Mesenchymal stem cell (in vitro differentiated cells and primary cell): ENCODE data around the gene HOXA13.
A peak's percentile ranks its signal among the peaks of the same experiment; 100 is the strongest.

Experiments
- DNase-seq: peaks from one replicate; pipeline ENCODE4 v3.0.0-alpha.2; 2013
- H2AFZ ChIP-seq: one replicate; pipeline ENCODE4 v1.6.1; 2013; ENCODE audit warnings: low read depth, mild to moderate bottlenecking, control low read depth, inconsistent platforms, low read length, moderate library complexity
- H2AK5ac ChIP-seq: 2 replicates; pipeline ENCODE4 v1.6.1; 2013; ENCODE audit warnings: low read length, moderate library complexity, mild to moderate bottlenecking, inconsistent platforms; ENCODE audit not compliant: severe bottlenecking
- H2BK120ac ChIP-seq: one replicate; pipeline ENCODE4 v1.6.1; 2013; ENCODE audit warnings: low read depth, mild to moderate bottlenecking, inconsistent platforms, low read length, moderate library complexity
- H2BK12ac ChIP-seq, 2 experiments: one replicate each; pipeline ENCODE4 v1.6.1; 2013; ENCODE audit warnings: inconsistent platforms in 2 of 2, low read length in 2 of 2, mild to moderate bottlenecking in 2 of 2, moderate library complexity in 2 of 2, control low read depth in 1 of 2
- H2BK15ac ChIP-seq: one replicate; pipeline ENCODE4 v1.6.1; 2013; ENCODE audit warnings: mild to moderate bottlenecking, low read depth, inconsistent platforms; ENCODE audit not compliant: poor library complexity, severe bottlenecking
- H2BK5ac ChIP-seq: 2 replicates; pipeline ENCODE4 v1.6.1; 2013; ENCODE audit warnings: low read depth, mild to moderate bottlenecking, low read length, control low read depth, inconsistent platforms; ENCODE audit not compliant: poor library complexity, severe bottlenecking
- H3K14ac ChIP-seq, 2 experiments: one replicate each; pipeline ENCODE4 v1.6.1; 2013; ENCODE audit warnings: inconsistent platforms in 2 of 2, low read length in 2 of 2, control low read depth in 1 of 2, mild to moderate bottlenecking in 1 of 2, moderate library complexity in 1 of 2
- H3K18ac ChIP-seq, 2 experiments: one replicate each; pipeline ENCODE4 v1.6.1; 2013; ENCODE audit warnings: inconsistent platforms in 2 of 2, low read length in 2 of 2, control low read depth in 1 of 2, low read depth in 1 of 2, mild to moderate bottlenecking in 1 of 2
- H3K23ac ChIP-seq, 2 experiments: one replicate each; pipeline ENCODE4 v1.6.1; 2013; ENCODE audit warnings: inconsistent platforms in 2 of 2, low read length in 2 of 2, mild to moderate bottlenecking in 2 of 2, moderate library complexity in 2 of 2, control low read depth in 1 of 2
- H3K27ac ChIP-seq: 2 replicates; pipeline ENCODE4 v1.5.1; 2013; ENCODE audit warnings: mild to moderate bottlenecking, moderate library complexity, low read length, control low read depth, inconsistent platforms; ENCODE audit not compliant: poor library complexity, severe bottlenecking
- H3K27me3 ChIP-seq, 2 experiments: 2 replicates each; pipeline versions ENCODE4 v1.6.1 to v1.7.0; 2013; ENCODE audit warnings: low read length in 2 of 2, mild to moderate bottlenecking in 2 of 2, moderate library complexity in 2 of 2, control low read depth in 1 of 2, inconsistent platforms in 1 of 2; ENCODE audit not compliant: control insufficient read depth in 1 of 2, insufficient read depth in 1 of 2
- H3K36me3 ChIP-seq, 2 experiments: 2 replicates each; pipeline versions ENCODE4 v1.6.1 to v1.7.0; 2013; ENCODE audit warnings: low read length in 2 of 2, control low read depth in 1 of 2, inconsistent platforms in 1 of 2, low read depth in 1 of 2, mild to moderate bottlenecking in 1 of 2; ENCODE audit not compliant: insufficient read depth in 2 of 2, control insufficient read depth in 1 of 2
- H3K4ac ChIP-seq, 2 experiments: one replicate each; pipeline ENCODE4 v1.6.1; 2013; ENCODE audit warnings: inconsistent platforms in 2 of 2, low read length in 2 of 2, mild to moderate bottlenecking in 2 of 2, moderate library complexity in 2 of 2, control low read depth in 1 of 2, low read depth in 1 of 2
- H3K4me1 ChIP-seq: 2 replicates; pipeline ENCODE4 v1.6.1; 2013; ENCODE audit warnings: low read depth, low read length, control low read depth; ENCODE audit not compliant: control insufficient read depth, insufficient read depth
- H3K4me2 ChIP-seq: 2 replicates; pipeline ENCODE4 v1.6.1; 2013; ENCODE audit warnings: low read length, mild to moderate bottlenecking, inconsistent platforms; ENCODE audit not compliant: poor library complexity, severe bottlenecking
- H3K4me3 ChIP-seq, 2 experiments: 2 replicates each; pipeline versions ENCODE4 v1.5.1 to v1.7.0; 2013; ENCODE audit warnings: low read length in 2 of 2, mild to moderate bottlenecking in 2 of 2, control low read depth in 1 of 2, low read depth in 1 of 2; ENCODE audit not compliant: insufficient read depth in 1 of 2
- H3K79me1 ChIP-seq: replicated peaks from 2 replicates; pipeline ENCODE4 v1.6.1; 2013; ENCODE audit warnings: mild to moderate bottlenecking, control low read depth, low read length, inconsistent platforms; ENCODE audit not compliant: poor library complexity, severe bottlenecking
- H3K9ac ChIP-seq: 2 replicates; pipeline ENCODE4 v1.7.0; 2013; ENCODE audit warnings: mild to moderate bottlenecking, low read length, moderate library complexity
- H3K9me3 ChIP-seq: 2 replicates; pipeline ENCODE4 v1.7.0; 2013; ENCODE audit warnings: mild to moderate bottlenecking, low read length; ENCODE audit not compliant: control insufficient read depth
- H4K8ac ChIP-seq: one replicate; pipeline ENCODE4 v1.6.1; 2013; ENCODE audit warnings: inconsistent platforms, mild to moderate bottlenecking, low read length, moderate library complexity
- H4K91ac ChIP-seq: one replicate; pipeline ENCODE4 v1.6.1; 2013; ENCODE audit warnings: mild to moderate bottlenecking, low read length, inconsistent platforms
- WGBS: methylation state at CpG from one replicate; pipeline ENCODE4 v1.1.7; 2013; ENCODE audit warnings: mixed read lengths; 5-methylcytosine and 5-hydroxymethylcytosine counted together

The HOXA13 gene

GRCh38 chr7:27182861-27183681 lies 16.8 kb downstream of the HOXA13 start:
- peak overlapping the region; percentile 40 for H2AK5ac ChIP-seq
- H3K79me1 ChIP-seq: no peaks in the 10 kb centered on the region
- H2BK15ac ChIP-seq: no peak overlapping the region
- H3K27ac ChIP-seq: peak overlapping the region; percentile 70
- H3K18ac ChIP-seq: no peak overlapping the region
- H3K27me3 ChIP-seq: peaks cover 0 to under 1% of the 10 kb centered on the region in 2 experiments
- peaks cover 6 to 13% of the 10 kb centered on the region in 2 experiments for H3K36me3 ChIP-seq
- H4K8ac ChIP-seq: peak overlapping the region; percentile 46
- no peak overlapping the region for H3K4ac ChIP-seq
- H3K23ac ChIP-seq: no peak overlapping the region
- H2BK120ac ChIP-seq: peak overlapping the region; percentile 43
- H3K9me3 ChIP-seq: no peaks in the 10 kb centered on the region
- DNase-seq: no peak
- H2AFZ ChIP-seq: no peak overlapping the region
- peak overlapping the region; percentile 94 for H3K9ac ChIP-seq
- H4K91ac ChIP-seq: peak overlapping the region; percentile 58
- H2BK5ac ChIP-seq: peak overlapping the region; percentile 57
- no peak overlapping the region for H3K14ac ChIP-seq
- H3K4me1 ChIP-seq: peaks cover 18% of the 10 kb centered on the region
- 7% methylated on average over 30 of the region's 39 CpGs for WGBS
- H3K4me3 ChIP-seq: peak overlapping the region; percentile 68 to 84
- peak overlapping the region in 1 of 2 experiments; percentile 78 for H2BK12ac ChIP-seq
- peak overlapping the region; percentile 88 for H3K4me2 ChIP-seq

GRCh38 chr7:27182285-27182841 lies 17.5 kb downstream of the HOXA13 start:
- no peak for DNase-seq
- 50% methylated on average over 1 of the region's 4 CpGs for WGBS
- no peak overlapping the region for H3K18ac ChIP-seq

DNA sequence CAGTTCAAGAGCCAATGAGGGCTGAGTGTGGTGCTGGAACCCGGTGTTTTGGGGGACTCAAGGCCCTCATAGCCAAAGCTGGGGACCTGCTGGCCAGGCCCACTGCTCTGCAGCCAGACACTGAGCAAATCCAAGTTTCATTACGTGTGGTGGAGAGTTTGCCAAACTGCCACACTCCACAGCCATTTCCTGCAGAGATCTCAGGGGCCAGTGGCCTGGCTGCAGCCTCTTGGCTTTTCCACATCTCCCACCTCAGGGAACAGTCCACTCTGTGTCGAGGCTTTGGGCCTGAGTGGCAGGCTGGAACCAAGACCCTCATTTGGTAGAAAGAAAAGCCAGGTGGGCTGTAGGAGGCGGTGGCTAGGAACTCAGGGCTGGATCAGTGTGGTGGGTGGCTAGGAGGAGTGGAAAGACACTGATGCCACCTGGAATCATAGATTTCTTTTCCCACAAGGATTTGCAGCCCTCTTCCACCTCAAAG lies 18.1 kb downstream of the HOXA13 start:
- Histone ChIP-seq H2BK15ac (no peak overlapping the region), H3K36me3 (peaks cover 6 to 19% of the 10 kb centered on the region in 2 experiments), H3K9me3 (no peaks in the 10 kb centered on the region), H3K27ac (peak overlapping the region; percentile 39), H3K4me2 (peak overlapping the region; percentile 49), H3K4me1 (peaks cover 18% of the 10 kb centered on the region), H3K79me1 (no peaks in the 10 kb centered on the region), H3K4ac (no peak overlapping the region), H4K8ac (no peak overlapping the region), H3K23ac (peak overlapping the region in 1 of 2 experiments; percentile 23), H2BK120ac (no peak overlapping the region), H4K91ac (no peak overlapping the region), H2BK12ac (no peak overlapping the region), H3K4me3 (no peak overlapping the region), H3K14ac (no peak overlapping the region), H2AK5ac (peak overlapping the region; percentile 10), H3K18ac (no peak overlapping the region), H3K27me3 (no peaks in the 10 kb centered on the region), H3K9ac (peak overlapping the region; percentile 94), H2BK5ac (no peak overlapping the region), H2AFZ (no peak overlapping the region)
- WGBS: 64% methylated on average over 4 of the region's 4 CpGs
- no peak for DNase-seq

More at GRCh38 chr7:27182285-27182841, 17.5 kb downstream of the HOXA13 start:
- H3K27ac ChIP-seq: peak overlapping the region; percentile 70
- H3K36me3 ChIP-seq: peaks cover 6 to 14% of the 10 kb centered on the region in 2 experiments
- H2BK120ac ChIP-seq: no peak overlapping the region
- H3K4me1 ChIP-seq: peaks cover 18% of the 10 kb centered on the region
- H2AK5ac ChIP-seq: no peak overlapping the region
- H3K23ac ChIP-seq: no peak overlapping the region
- peak overlapping the region; percentile 88 for H3K4me2 ChIP-seq
- no peak overlapping the region for H3K14ac ChIP-seq
- H3K9me3 ChIP-seq: no peaks in the 10 kb centered on the region
- no peak overlapping the region for H4K91ac ChIP-seq
- no peaks in the 10 kb centered on the region for H3K27me3 ChIP-seq
- H2BK15ac ChIP-seq: no peak overlapping the region
- no peaks in the 10 kb centered on the region for H3K79me1 ChIP-seq
- H2AFZ ChIP-seq: no peak overlapping the region
- H4K8ac ChIP-seq: no peak overlapping the region
- no peak overlapping the region for H2BK12ac ChIP-seq
- peak overlapping the region; percentile 57 for H2BK5ac ChIP-seq
- H3K4ac ChIP-seq: no peak overlapping the region
- peak overlapping the region; percentile 2 to 84 for H3K4me3 ChIP-seq
- peak overlapping the region; percentile 94 for H3K9ac ChIP-seq
